DMS 273 (cell line): ENCODE measurements around the gene DNAH5.
A peak's percentile ranks its signal among the peaks of the same experiment; 100 is the strongest.

Source experiments
- DNase-seq: peaks from one replicate; lab custom pipeline; 2025; ENCODE audit not compliant: unreplicated experiment; lab: John Stamatoyannopoulos, UW

Gene DNAH5

DNA sequence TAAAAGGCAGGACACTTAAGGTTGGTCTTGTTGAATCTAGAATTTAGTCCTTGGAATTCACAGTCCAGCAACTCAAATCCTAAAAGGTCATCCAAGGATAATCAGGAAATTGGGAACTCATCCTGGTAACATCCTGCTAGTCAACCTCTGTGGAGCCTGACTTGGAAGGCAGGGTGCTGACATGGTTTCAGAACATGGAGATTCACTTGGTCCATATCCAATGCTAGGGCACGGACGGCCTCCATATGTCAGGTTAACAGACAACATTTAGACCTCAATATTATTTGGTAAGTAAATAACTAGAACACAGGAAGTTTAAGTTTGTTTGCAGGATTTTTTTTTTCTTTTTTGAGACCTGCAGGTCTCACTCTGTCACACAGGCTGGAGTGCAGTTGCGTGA is 783 bp upstream of the DNAH5 start:
- no peak for DNase-seq

DNA sequence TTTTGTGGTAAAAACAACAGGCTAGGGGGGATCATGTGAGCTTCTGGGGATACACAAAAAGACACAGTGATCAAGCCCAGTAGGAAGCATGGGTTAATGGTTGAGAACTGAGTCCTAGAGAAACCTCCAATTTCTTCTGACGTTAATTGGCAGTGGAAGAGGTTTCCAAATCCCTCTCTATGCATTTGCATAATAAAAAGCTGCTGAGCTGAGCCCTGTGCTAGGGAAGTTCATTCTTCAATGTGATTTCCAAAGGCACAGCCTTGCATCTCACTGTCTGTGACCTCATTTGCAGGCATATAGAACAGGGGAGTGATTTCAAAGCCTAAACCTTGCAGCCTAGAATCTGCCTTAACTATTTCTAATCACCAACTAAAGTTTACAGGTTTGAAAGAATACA is 812 bp downstream of the DNAH5 start:
- peak; percentile 36 for DNase-seq

DNA sequence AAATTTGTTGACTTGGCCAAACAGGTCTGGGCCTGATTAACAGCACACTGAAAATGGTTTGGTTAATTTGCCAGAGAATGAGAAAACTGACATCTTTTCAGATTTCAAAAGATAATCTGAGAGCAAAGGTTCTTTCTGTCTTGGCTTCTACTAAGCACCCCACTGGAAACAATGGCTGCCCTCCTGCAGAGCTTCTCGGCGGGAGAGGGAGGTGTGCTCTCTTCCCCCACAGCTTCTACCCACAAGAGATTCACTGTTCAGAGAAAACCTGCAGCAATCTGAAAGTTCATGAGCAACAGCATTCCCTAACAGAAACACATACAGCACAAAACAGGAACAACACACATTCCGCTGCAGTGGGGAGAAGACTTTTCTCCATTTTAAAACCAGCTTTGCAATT is 3.0 kb downstream of the DNAH5 start:
- DNase-seq = no peak

DNA sequence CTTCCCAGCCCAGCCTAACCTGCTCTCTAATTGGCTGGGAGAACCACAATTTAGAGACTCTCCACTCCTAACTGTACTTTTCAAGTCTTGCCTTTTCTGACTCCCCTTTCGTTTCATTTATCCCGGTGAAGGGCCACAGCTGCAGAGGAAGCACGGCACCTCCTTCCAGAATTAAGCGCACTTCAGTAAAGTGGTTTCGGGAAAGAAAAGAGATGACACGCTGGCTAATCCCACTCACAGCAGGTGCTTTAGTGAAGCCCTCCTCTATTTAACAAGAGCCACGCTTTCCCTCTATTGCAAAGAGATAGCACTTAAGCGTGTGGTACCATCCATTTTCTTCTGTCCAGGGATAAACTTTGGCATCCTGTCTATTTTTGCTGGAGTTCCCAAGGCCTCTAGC is 4.8 kb downstream of the DNAH5 start:
- DNase-seq = no peak

DNA sequence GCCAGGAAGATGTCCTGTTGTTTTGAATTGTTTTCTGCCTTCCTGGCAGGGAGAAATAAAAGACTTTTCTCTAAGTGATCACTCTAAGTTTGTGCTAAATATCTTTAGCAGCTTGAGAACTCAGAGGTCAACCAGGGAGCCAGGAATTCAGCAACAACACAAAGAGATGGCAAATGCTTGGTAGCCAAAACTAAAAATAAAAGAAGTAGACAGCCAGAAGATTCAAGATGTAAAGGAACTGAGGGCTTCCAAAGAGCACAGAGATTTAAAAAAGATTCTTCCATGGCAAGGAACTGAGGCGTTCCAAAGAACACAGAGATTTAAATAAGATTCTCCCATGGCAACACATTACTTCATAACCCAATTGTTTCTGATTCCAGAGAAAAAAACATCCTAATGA is 9.6 kb downstream of the DNAH5 start:
- DNase-seq = no peak

DNA sequence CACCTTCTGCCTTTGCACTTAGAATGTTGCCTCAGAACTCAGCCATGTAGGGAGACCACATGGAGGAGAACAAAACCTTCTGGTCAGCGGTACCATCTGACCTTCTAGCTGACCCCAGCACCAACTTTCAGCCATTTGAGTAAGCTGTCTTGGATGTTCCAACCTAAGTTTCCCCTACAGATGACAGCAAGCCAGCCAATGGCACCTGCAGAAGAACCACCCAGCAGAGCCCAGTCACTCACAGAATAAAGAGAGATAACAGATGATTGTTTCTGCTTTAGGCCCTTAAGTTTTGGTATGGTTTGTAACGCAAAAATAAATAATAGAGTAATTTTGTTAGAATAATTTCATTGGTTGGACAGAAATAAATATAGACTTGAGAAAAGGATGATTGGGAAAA is 10.4 kb downstream of the DNAH5 start:
- no peak for DNase-seq

DNA sequence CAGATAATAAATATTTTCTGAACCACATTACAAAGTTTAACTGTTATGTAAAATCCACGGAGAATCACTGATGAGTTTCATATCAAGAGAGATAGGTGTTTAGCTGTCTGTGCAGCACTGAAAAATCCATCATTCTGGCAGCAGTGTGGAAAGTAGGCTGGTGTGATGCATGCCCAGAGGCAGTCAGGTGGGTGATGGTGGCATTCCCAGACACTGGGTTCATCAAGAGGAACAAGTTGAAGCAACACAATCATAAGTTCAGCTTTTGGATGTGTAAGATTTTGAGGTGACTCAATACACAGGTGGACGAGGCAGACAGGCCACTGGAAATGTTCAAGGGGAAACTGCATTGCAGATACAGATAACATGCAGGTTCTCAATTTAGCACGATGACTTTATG is 11.9 kb downstream of the DNAH5 start:
- DNase-seq = no peak

DNA sequence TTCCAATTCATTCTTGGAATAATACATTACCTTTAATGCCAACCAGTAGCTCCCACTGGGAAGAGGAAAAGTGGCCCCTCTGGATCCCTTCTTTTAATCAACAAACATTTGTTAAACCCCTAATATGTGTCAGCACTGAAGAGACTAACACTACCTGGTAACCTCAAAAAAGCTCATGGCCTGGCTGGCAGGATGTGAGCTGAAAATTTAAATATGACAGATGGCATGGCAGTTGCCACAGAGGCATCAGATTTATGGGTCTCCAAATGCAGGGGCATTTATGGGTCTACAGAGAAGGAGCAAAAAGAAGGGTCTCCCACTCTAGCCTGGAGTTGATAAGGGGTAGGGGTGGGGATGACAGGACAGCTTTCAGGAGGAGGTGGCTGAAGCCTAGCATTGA is 12.5 kb downstream of the DNAH5 start:
- DNase-seq = peak; percentile 39

DNA sequence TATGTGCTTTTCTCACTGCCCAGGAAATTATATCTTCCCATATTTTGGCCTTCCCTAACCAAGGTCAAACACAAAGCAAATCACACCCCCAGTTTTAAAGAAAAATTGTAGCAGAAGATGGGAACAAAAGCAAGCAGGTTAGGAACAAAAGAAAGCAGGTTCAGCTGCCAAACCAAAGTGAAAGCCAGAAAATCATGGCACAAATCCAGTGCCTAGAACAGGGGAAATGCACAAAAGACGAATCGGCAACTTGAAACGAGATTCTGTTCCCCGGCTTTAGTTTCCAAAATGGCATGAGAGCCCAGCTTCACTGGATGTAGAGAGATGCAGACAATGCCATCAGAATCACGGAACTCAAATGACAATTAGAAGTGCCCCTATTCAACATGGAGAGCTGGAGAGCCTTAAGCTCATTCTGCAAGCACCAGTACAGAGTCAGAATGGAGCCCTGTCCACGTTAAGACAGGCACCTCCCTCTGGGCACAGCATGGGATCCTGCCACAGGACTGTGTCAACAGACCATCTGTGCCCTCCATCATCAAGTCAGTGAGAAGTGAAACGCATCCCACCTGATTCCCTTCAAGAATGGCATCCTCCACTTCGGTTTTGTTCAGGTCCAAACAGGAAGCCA is 13.8 kb downstream of the DNAH5 start:
- DNase-seq = peak; percentile 47

DNA sequence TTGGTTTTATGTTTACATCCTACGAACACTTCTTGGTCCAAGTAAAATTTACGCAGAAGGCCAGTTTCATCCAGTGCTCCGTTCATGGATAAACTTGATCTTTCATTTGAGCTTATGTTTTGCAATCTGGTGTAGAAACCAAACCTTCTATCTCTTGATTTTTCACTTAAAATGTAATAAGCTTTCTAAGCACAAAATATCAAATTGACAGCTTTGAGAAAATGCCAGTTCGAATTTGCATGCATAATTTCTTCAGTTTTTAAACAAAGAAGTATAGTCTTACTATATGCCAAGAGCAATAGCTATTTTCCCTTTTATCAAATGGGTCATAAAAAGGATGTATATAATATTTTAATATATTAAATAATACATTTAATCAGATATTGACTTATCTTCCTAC is 17.8 kb downstream of the DNAH5 start:
- no peak for DNase-seq

DNA sequence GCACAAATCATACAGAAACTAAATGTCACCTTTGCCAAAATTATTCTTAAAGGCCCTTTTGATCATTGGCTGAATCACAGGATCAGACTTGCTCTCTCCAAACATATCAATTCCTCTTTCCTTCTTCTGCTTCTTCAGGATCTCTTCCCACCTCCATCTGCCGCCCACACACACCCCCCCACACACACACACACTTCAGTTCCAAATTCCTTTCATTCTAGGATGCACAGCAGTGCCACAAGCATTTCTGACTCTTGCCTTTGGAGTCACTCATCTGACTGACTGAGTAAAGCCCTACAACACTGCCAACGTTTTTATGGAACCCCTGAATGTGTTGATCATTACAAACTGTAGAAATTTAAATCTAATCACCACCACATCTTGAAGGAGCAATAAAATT is 22.9 kb downstream of the DNAH5 start:
- no peak for DNase-seq

DNA sequence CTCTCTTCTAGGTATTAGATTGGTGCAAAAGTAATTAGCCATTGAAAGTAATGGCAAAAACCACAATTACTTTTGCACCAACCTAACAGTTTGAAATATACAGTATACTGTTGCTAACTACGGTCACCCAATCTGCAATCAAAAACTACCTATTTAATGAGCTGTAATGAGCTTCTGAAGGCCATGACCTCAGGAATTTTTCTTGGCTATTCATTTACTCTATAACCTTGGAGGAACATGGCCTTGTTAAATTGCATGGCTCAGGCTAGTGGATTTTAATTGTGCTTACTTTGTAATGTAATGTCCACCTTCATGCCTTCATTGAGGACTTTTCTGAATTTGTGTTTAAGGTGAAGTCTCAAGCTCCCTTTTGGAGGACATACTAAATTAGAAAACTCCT is 24.7 kb downstream of the DNAH5 start:
- no peak for DNase-seq

DNA sequence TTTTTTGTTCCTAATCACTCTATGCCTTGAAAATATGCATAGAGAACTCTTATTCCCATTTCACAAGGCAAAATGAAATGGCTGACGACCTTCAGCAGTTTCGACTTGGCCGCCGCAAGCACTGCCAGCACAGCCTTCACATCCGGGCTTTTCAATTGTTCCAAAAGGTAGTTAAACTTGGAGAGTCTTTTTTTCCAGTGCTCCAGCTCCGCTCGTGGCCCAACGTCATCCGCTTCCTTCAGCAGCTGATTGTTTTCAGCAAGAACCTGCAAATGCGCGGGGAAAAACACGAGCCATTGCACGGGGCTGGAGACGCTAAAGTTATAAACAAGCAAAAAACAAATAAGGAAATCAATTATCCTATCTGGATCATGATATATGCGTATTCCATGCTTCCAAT is 25.4 kb downstream of the DNAH5 start:
- DNase-seq = no peak

DNA sequence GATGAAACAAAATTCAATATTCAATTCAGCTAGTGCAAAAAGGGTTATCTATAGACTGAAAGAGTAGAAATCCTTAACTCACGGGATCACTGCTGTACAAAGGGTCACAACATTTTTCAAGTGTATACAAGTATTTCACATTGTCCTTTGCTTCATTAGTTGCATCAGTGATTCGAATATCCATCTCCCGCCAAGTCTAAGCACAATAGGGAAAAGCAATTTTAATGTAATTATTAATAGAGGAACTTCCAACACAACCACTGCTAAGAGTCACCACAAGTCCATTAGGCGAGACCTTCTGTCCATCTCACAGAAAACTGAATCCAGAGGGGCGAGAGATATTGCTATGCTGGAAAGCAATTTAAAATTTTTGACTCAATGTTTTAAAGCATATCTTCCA is 27.4 kb downstream of the DNAH5 start:
- DNase-seq = no peak

DNA sequence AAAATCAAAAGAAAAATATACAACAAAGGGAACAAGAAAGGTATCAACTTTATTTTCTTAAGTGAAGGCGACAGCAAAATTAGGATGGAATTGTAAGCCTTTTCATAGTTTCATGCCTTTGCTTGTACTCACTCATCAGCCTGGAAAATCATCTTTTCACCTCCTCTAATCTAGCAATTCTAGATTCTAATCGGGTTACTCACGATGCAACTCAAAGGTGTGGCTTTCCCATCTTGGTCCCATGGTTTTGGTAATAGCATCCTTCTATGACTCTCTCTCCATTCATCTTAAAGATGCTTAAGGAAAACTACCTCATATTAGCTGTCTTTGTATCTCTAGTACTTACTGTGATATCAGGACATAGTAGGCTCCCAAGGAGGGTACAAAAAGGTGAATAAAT is 30.5 kb downstream of the DNAH5 start:
- DNase-seq = no peak

DNA sequence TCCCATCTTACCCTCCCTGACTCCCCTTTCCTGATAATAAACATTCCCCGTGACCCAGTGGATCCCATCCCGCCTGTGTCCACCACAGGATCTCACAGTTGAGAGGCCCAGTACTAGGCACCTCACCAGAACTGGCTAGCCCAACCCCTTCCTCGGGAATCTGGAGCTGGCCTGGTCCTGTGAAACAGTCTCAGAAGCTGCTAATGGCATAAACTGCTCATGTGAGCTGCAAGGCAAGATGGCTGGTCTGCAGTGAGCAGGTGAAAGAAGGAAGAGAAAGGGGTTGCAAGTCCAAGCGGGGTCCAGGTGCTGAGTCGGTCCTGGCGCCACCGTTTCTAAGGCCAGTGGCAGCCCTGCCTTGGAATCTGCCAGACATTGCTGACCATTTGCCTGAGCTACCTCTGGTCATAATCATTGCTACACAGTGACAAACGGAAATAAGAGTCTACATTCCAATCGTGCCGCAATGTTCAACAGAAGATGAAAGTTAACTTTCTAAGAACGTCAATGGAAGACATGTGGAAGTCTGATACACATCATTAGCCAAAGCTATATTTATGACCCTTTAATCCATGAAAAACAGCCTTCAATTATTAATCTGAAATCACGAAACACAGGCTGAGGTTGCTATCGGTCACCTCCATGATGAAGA is 33.7 kb downstream of the DNAH5 start:
- DNase-seq = no peak

DNA sequence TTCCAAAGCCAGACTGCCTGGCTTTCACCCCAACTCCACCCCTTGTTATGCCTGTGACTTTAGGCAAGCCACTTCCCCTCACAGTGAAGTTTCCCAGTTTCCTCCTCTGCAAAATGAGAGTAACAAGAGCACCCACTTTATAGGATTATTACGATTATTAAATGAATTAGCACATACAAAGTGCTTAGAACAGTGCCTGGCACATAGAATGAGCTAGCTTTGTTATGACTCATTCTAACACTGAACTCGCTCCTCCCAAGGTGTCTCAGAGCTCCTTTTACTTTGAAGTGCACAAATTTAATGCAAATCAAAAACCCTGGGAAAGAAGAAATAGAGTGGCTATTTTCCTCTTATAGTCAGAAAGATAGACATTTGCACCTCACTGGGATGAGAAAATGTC is 34.3 kb downstream of the DNAH5 start:
- DNase-seq = no peak

DNA sequence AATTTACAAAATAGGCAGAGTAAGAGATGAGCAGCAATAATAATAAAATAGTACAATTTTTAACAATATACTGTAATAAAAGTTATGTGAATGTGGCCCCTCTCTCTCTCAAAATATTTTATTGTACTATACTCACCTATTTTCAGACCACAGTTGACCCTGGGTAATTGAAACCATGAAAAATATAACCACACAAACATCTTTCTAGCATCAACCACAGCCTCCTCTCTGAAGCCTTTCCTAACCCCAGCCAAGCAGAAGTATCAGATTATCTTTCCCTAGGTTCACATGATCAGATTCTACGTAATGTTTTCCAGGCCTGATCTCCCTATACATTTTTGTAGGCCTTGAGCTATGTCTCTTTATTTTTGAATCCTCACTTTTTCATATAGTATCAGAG is 35.2 kb downstream of the DNAH5 start:
- no peak for DNase-seq

DNA sequence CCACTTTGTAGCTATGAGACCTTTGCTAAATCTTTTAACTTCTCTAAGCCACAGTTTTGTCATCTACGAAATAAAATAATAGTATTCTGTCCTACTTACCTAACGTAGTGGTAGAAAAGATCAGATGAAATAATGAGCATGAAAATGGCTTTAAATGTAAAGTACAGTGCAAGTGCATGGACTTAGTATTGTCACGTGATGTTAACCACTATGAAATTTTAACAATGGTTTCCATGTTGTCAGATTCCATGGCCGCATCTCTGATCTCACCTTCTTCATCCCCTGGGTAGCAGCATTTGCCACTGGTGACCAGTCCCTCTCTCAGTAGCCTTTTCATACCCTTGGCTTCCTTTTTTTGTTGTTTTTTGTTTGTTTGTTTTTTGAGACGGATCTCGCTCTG is 45.9 kb downstream of the DNAH5 start:
- DNase-seq = no peak

DNA sequence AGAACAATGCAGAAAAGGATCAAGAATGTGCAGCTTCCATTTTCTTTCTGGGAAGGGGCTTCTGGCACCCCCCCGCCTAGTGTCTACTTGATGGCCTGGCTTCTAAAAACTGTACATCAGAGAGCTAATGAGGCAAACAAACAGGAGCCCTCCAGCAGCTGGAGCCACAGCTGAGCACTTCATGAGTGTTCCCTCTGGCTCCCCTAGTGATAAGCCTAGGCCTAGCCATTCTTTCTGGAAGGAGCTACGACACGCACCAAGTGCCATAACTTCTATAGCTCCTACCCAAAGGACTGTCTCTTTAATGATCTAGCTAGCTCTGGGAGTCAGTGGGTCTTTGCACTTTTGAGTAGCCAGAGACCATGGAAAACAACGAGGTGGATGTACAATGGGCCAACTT is 66.1 kb downstream of the DNAH5 start:
- DNase-seq = peak; percentile 9

DNA sequence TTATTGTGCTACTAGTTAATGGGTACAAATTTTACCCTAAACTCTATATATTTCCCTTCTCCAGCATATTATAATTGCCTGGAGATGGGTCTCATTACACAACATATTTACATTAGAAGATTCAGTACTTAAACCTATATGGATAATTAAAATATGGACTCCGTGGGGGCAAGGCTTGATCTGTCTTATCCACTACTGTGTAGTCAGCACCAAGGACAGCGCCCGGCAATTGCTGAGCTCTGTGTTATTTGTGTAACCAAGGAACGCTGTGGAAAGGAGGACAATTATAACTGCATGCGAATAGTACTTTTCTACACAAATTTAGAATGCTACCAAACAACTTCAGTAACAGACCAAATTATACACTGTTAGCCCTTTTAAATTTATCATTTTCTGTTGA is 77.7 kb downstream of the DNAH5 start:
- DNase-seq = peak; percentile 22

DNA sequence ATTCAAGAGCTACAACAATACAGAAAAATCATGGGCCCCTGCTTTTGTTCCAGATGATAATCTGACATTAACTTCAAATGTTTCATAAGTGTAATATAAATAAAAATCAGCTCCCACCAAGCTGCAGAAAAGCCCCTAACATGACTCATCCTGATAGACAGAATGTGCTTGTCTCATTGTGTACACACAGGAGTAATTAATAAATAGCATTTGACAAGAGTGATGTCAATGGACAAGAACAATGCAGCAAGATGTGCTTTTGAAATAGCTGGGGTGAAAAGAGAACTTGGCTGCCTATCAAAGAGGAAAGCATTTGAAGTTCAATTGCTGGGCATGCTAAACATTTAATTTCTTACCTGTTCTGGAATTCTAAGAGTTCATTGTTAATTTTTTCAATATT is 79.2 kb downstream of the DNAH5 start:
- no peak for DNase-seq

DNA sequence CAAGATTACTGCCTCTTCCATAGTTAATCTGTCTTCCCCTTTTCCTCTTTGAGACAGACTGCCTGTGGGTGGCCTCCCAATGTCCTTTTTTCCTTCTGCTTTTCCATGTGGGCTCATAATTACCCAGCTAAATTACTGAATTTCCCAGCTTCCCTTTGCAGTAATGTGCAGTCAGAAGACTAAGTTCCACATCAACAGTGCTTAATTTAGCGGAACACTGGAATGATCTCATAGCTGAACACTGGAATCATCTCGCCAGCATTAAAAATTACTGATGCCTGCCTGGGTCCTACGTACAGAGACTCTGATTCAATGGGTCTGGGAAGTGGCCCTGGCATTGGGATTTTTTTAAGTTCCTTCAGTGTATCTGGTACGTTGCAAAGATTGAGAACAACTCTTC is 84.3 kb downstream of the DNAH5 start:
- DNase-seq = no peak
